ENCODE results near the gene KLC3.

KLC3 gene

GRCh38 chr19:45352062-45352461 is 11.5 kb downstream of the KLC3 start:
- no peak for DNase-seq (ENCODE audit: low spot score)
- no peak for TF ChIP-seq CTCF (IDR thresholded peaks at IDR 0.05; ENCODE audit: extremely low read depth, insufficient read depth, missing control alignments)
- in situ Hi-C loops (cut with MboI; ENCODE audit: low pct_unique_long_range_greater_than_20kb, low sequenced_read_pairs, unreplicated experiment), result no loop called here

- TF ChIP-seq CTCF (IDR thresholded peaks at IDR 0.05; ENCODE audit: extremely low read depth, insufficient read depth, missing control alignments), result no peak
- in situ Hi-C loops (cut with MboI; ENCODE audit: low pct_unique_long_range_greater_than_20kb, low sequenced_read_pairs, unreplicated experiment), result no loop called here
- DNase-seq (ENCODE audit: low spot score), result no peak
These were observed 11.9 kb downstream of the KLC3 start for GRCh38 chr19:45352471-45352870.

- in situ Hi-C loops (cut with MboI; ENCODE audit: low pct_unique_long_range_greater_than_20kb, low sequenced_read_pairs, unreplicated experiment), result no loop called here
- no peak for TF ChIP-seq CTCF (IDR thresholded peaks at IDR 0.05; ENCODE audit: extremely low read depth, insufficient read depth, missing control alignments)
- no peak for DNase-seq (ENCODE audit: low spot score)
These were observed 12.6 kb downstream of the KLC3 start for GRCh38 chr19:45352914-45353796.

GRCh38 chr19:45354241-45354842 is 13.8 kb downstream of the KLC3 start:
- in situ Hi-C loops (cut with MboI; ENCODE audit: low pct_unique_long_range_greater_than_20kb, low sequenced_read_pairs, unreplicated experiment), result no loop called here
- DNase-seq (ENCODE audit: low spot score), result no peak
- TF ChIP-seq CTCF (IDR thresholded peaks at IDR 0.05; ENCODE audit: extremely low read depth, insufficient read depth, missing control alignments), result no peak

- in situ Hi-C loops (cut with MboI; ENCODE audit: low pct_unique_long_range_greater_than_20kb, low sequenced_read_pairs, unreplicated experiment), result no loop called here
- DNase-seq (ENCODE audit: low spot score), result no peak
These were observed 14.9 kb downstream of the KLC3 start for GRCh38 chr19:45355402-45355801.

GRCh38 chr19:45355910-45356309 is 15.4 kb downstream of the KLC3 start:
- no peak for TF ChIP-seq CTCF (IDR thresholded peaks at IDR 0.05; ENCODE audit: extremely low read depth, insufficient read depth, missing control alignments)
- DNase-seq (ENCODE audit: low spot score), result no peak
- in situ Hi-C loops (cut with MboI; ENCODE audit: low pct_unique_long_range_greater_than_20kb, low sequenced_read_pairs, unreplicated experiment), result no loop called here

More at GRCh38 chr19:45355402-45355801, 14.9 kb downstream of the KLC3 start:
- TF ChIP-seq CTCF (IDR thresholded peaks at IDR 0.05; ENCODE audit: extremely low read depth, insufficient read depth, missing control alignments), result no peak

Measured in GM13977 (cell line).